ENCODE data around the gene SLC41A2. TPM values are rescaled to one million over a fixed set of nuclear protein-coding genes. Genes with fewer than 3 reads are reported as not detected.

The SLC41A2 gene
- total RNA-seq = 14.7 TPM
- 3.8 TPM for polyA plus RNA-seq
- long read RNA-seq, donor 1, full-length matches to known transcripts = 1 of 1 reads
- long read RNA-seq, donor 1, partial matches to known transcripts = 0 of 1 reads
- long read RNA-seq, donor 1, other reads (novel, unspliced or antisense) = 0 of 1 reads
- long read RNA-seq, donor 2 = 0 reads
- long read RNA-seq, donor 3, partial matches to known transcripts = 0 of 1 reads
- long read RNA-seq, donor 3, other reads (novel, unspliced or antisense) = 0 of 1 reads
- long read RNA-seq, donor 4 = 0 reads
- long read RNA-seq, donor 5 = 0 reads
- long read RNA-seq, donor 6, partial matches to known transcripts = 0 of 1 reads
- long read RNA-seq, donor 6, other reads (novel, unspliced or antisense) = 0 of 1 reads
- long read RNA-seq, donor 7 = 0 reads
- long read RNA-seq, donor 8 = 0 reads
- long read RNA-seq, donor 9, partial matches to known transcripts = 0 of 1 reads
- long read RNA-seq, donor 9, other reads (novel, unspliced or antisense) = 0 of 1 reads
- long read RNA-seq, donor 10 = 0 reads

- H3K27me3 ChIP-seq (ENCODE audit: control insufficient read depth in 2 of 2, insufficient read depth in 1 of 2, low read length in 1 of 2) = peaks cover 10 to 58% of the 10 kb centered on the region in 2 donors
- H3K36me3 ChIP-seq (ENCODE audit: control insufficient read depth in 2 of 2, insufficient read depth in 2 of 2, low read length in 1 of 2) = no peaks in the 10 kb centered on the region
- H3K4me3 ChIP-seq (ENCODE audit: low read length in 2 of 2) = peak within 1 kb of the TSS; percentile 55 to 56
- no peaks in the 10 kb centered on the region for H3K9me3 ChIP-seq (ENCODE audit: control insufficient read depth in 2 of 2, insufficient read depth in 1 of 2, low read length in 1 of 2)
- H3K4me1 ChIP-seq (ENCODE audit: control insufficient read depth in 2 of 2, insufficient read depth in 2 of 2, low read length in 2 of 2) = peaks cover 4 to 15% of the 10 kb centered on the region in 2 donors
- peak in 8 of 9 donors; percentile 27 to 78 (median 57) for DNase-seq (ENCODE audit: low read depth in 6 of 9, low spot score in 9 of 9)
- H3K27ac ChIP-seq (ENCODE audit: low read depth in 1 of 2, low read length in 1 of 2) = peak within 1 kb of the TSS; percentile 2 to 64
- WGBS = under 1% methylated on average over 83 of the region's 83 CpGs
Measured at GRCh38 chr12:104958001-104958804, at the start of gene SLC41A2. Gene SLC41A2 (minus strand): TSS chr12:104958290. CDS start chr12:104928527, 29,763 bp downstream.

GRCh38 chr12:105001476-105001875 is 43.4 kb upstream of the SLC41A2 start:
- no peak for DNase-seq (ENCODE audit: low read depth in 6 of 9, low spot score in 9 of 9)
- H3K9me3 ChIP-seq (ENCODE audit: control insufficient read depth in 2 of 2, insufficient read depth in 1 of 2, low read length in 1 of 2) = no peaks in the 10 kb centered on the region
- H3K27ac ChIP-seq (ENCODE audit: low read depth in 1 of 2, low read length in 1 of 2) = no peak overlapping the region
- H3K36me3 ChIP-seq (ENCODE audit: control insufficient read depth in 2 of 2, insufficient read depth in 2 of 2, low read length in 1 of 2) = peaks cover 8 to 14% of the 10 kb centered on the region in 2 donors
- H3K4me3 ChIP-seq (ENCODE audit: low read length in 2 of 2) = no peak overlapping the region
- peaks cover 9 to 14% of the 10 kb centered on the region in 2 donors for H3K4me1 ChIP-seq (ENCODE audit: control insufficient read depth in 2 of 2, insufficient read depth in 2 of 2, low read length in 2 of 2)
- H3K27me3 ChIP-seq (ENCODE audit: control insufficient read depth in 2 of 2, insufficient read depth in 1 of 2, low read length in 1 of 2) = no peaks in the 10 kb centered on the region

- H3K9me3 ChIP-seq (ENCODE audit: control insufficient read depth in 2 of 2, insufficient read depth in 1 of 2, low read length in 1 of 2) = no peaks in the 10 kb centered on the region
- H3K36me3 ChIP-seq (ENCODE audit: control insufficient read depth in 2 of 2, insufficient read depth in 2 of 2, low read length in 1 of 2) = peaks cover 8 to 33% of the 10 kb centered on the region in 2 donors
- H3K27me3 ChIP-seq (ENCODE audit: control insufficient read depth in 2 of 2, insufficient read depth in 1 of 2, low read length in 1 of 2) = no peaks in the 10 kb centered on the region
- no peak for DNase-seq (ENCODE audit: low read depth in 6 of 9, low spot score in 9 of 9)
- peaks cover 9 to 14% of the 10 kb centered on the region in 2 donors for H3K4me1 ChIP-seq (ENCODE audit: control insufficient read depth in 2 of 2, insufficient read depth in 2 of 2, low read length in 2 of 2)
- 68% methylated on average over 7 of the region's 7 CpGs for WGBS
- H3K4me3 ChIP-seq (ENCODE audit: low read length in 2 of 2) = no peak overlapping the region
- no peak overlapping the region for H3K27ac ChIP-seq (ENCODE audit: low read depth in 1 of 2, low read length in 1 of 2)
Measured at GRCh38 chr12:104999347-104999685, 41.2 kb upstream of the SLC41A2 start.

GRCh38 chr12:104998423-104999346 is 40.6 kb upstream of the SLC41A2 start:
- WGBS = 69% methylated on average over 15 of the region's 15 CpGs
- peak overlapping the region in 1 of 2 donors; percentile 43 for H3K27ac ChIP-seq (ENCODE audit: low read depth in 1 of 2, low read length in 1 of 2)
- H3K4me1 ChIP-seq (ENCODE audit: control insufficient read depth in 2 of 2, insufficient read depth in 2 of 2, low read length in 2 of 2) = peaks cover 9 to 14% of the 10 kb centered on the region in 2 donors
- H3K36me3 ChIP-seq (ENCODE audit: control insufficient read depth in 2 of 2, insufficient read depth in 2 of 2, low read length in 1 of 2) = peaks cover 8 to 33% of the 10 kb centered on the region in 2 donors
- H3K27me3 ChIP-seq (ENCODE audit: control insufficient read depth in 2 of 2, insufficient read depth in 1 of 2, low read length in 1 of 2) = no peaks in the 10 kb centered on the region
- peak in 4 of 9 donors; percentile 16 to 49 (median 26) for DNase-seq (ENCODE audit: low read depth in 6 of 9, low spot score in 9 of 9)
- H3K9me3 ChIP-seq (ENCODE audit: control insufficient read depth in 2 of 2, insufficient read depth in 1 of 2, low read length in 1 of 2) = no peaks in the 10 kb centered on the region
- no peak overlapping the region for H3K4me3 ChIP-seq (ENCODE audit: low read length in 2 of 2)

- peaks cover 14 to 41% of the 10 kb centered on the region in 2 donors for H3K36me3 ChIP-seq (ENCODE audit: control insufficient read depth in 2 of 2, insufficient read depth in 2 of 2, low read length in 1 of 2)
- no peak for DNase-seq (ENCODE audit: low read depth in 6 of 9, low spot score in 9 of 9)
- WGBS = 99% methylated on average over 3 of the region's 3 CpGs
- no peaks in the 10 kb centered on the region for H3K9me3 ChIP-seq (ENCODE audit: control insufficient read depth in 2 of 2, insufficient read depth in 1 of 2, low read length in 1 of 2)
- no peak overlapping the region for H3K27ac ChIP-seq (ENCODE audit: low read depth in 1 of 2, low read length in 1 of 2)
- no peak overlapping the region for H3K4me3 ChIP-seq (ENCODE audit: low read length in 2 of 2)
- H3K27me3 ChIP-seq (ENCODE audit: control insufficient read depth in 2 of 2, insufficient read depth in 1 of 2, low read length in 1 of 2) = no peaks in the 10 kb centered on the region
- peaks cover 9 to 14% of the 10 kb centered on the region in 2 donors for H3K4me1 ChIP-seq (ENCODE audit: control insufficient read depth in 2 of 2, insufficient read depth in 2 of 2, low read length in 2 of 2)
Measured at GRCh38 chr12:104997541-104997940, 39.5 kb upstream of the SLC41A2 start.

- Histone ChIP-seq H3K27ac (ENCODE audit: low read depth in 1 of 2, low read length in 1 of 2) (no peak overlapping the region), H3K27me3 (ENCODE audit: control insufficient read depth in 2 of 2, insufficient read depth in 1 of 2, low read length in 1 of 2) (no peaks in the 10 kb centered on the region), H3K9me3 (ENCODE audit: control insufficient read depth in 2 of 2, insufficient read depth in 1 of 2, low read length in 1 of 2) (no peaks in the 10 kb centered on the region), H3K36me3 (ENCODE audit: control insufficient read depth in 2 of 2, insufficient read depth in 2 of 2, low read length in 1 of 2) (peaks cover 19 to 53% of the 10 kb centered on the region in 2 donors), H3K4me1 (ENCODE audit: control insufficient read depth in 2 of 2, insufficient read depth in 2 of 2, low read length in 2 of 2) (peaks cover 8 to 13% of the 10 kb centered on the region in 2 donors), H3K4me3 (ENCODE audit: low read length in 2 of 2) (no peak overlapping the region)
- no peak for DNase-seq (ENCODE audit: low read depth in 6 of 9, low spot score in 9 of 9)
- WGBS = 96% methylated on average over 3 of the region's 3 CpGs
Measured at GRCh38 chr12:104994336-104994735, 36.2 kb upstream of the SLC41A2 start.

GRCh38 chr12:104991565-104992128 is 33.6 kb upstream of the SLC41A2 start:
- Histone ChIP-seq H3K4me3 (ENCODE audit: low read length in 2 of 2) (no peak overlapping the region), H3K27ac (ENCODE audit: low read depth in 1 of 2, low read length in 1 of 2) (no peak overlapping the region), H3K27me3 (ENCODE audit: control insufficient read depth in 2 of 2, insufficient read depth in 1 of 2, low read length in 1 of 2) (no peaks in the 10 kb centered on the region), H3K9me3 (ENCODE audit: control insufficient read depth in 2 of 2, insufficient read depth in 1 of 2, low read length in 1 of 2) (no peaks in the 10 kb centered on the region), H3K4me1 (ENCODE audit: control insufficient read depth in 2 of 2, insufficient read depth in 2 of 2, low read length in 2 of 2) (peaks cover 4 to 5% of the 10 kb centered on the region in 2 donors), H3K36me3 (ENCODE audit: control insufficient read depth in 2 of 2, insufficient read depth in 2 of 2, low read length in 1 of 2) (peaks cover 19 to 49% of the 10 kb centered on the region in 2 donors)
- no peak for DNase-seq (ENCODE audit: low read depth in 6 of 9, low spot score in 9 of 9)
- WGBS = 97% methylated on average over 3 of the region's 3 CpGs

GRCh38 chr12:104990950-104991349 is 32.9 kb upstream of the SLC41A2 start:
- DNase-seq (ENCODE audit: low read depth in 6 of 9, low spot score in 9 of 9) = no peak
- H3K9me3 ChIP-seq (ENCODE audit: control insufficient read depth in 2 of 2, insufficient read depth in 1 of 2, low read length in 1 of 2) = no peaks in the 10 kb centered on the region
- H3K4me3 ChIP-seq (ENCODE audit: low read length in 2 of 2) = no peak overlapping the region
- H3K4me1 ChIP-seq (ENCODE audit: control insufficient read depth in 2 of 2, insufficient read depth in 2 of 2, low read length in 2 of 2) = peaks cover 5 to 6% of the 10 kb centered on the region in 2 donors
- WGBS = 97% methylated on average over 4 of the region's 4 CpGs
- H3K27ac ChIP-seq (ENCODE audit: low read depth in 1 of 2, low read length in 1 of 2) = no peak overlapping the region
- H3K36me3 ChIP-seq (ENCODE audit: control insufficient read depth in 2 of 2, insufficient read depth in 2 of 2, low read length in 1 of 2) = peaks cover 19 to 44% of the 10 kb centered on the region in 2 donors
- H3K27me3 ChIP-seq (ENCODE audit: control insufficient read depth in 2 of 2, insufficient read depth in 1 of 2, low read length in 1 of 2) = no peaks in the 10 kb centered on the region

Measured in thymus (tissue), 14 donors.